ENCODE measurements around the gene CRBN.

The CRBN gene

DNA sequence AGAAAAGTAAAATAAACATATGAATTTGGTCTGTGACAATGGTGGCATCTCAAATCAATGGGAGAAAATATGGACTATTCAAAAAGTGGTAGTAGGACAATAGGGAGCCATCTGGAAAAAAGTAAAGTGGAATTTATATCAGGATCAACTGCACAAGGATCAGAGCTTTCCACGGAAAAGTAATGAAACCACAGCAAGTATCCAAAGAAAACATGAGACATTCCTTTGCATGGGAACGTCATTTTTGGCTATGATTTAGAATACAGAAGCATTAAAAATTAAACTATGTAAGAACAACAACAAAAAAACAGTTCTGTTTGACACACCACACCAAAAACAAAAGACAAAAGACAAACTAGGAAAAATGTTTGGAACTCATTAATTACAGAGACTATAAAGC lies 18.7 kb downstream of the CRBN start:
- H3K23ac ChIP-seq (ENCODE audit: low read length): no peak overlapping the region
- no peak overlapping the region for H3K4ac ChIP-seq (ENCODE audit: low read depth, low read length)
- H3K18ac ChIP-seq (ENCODE audit: low read length): no peak overlapping the region
- no peak overlapping the region for H2BK5ac ChIP-seq (ENCODE audit: low read depth, low read length, poor library complexity)
- WGBS (ENCODE audit: extremely low coverage, insufficient coverage, insufficient read length): no CpG with 5 or more reads among the region's 2 CpGs
- H3K4me3 ChIP-seq (ENCODE audit: low read depth, low read length): no peak overlapping the region
- DNase-seq: no peak
- H3K27ac ChIP-seq (ENCODE audit: low read depth, low read length): no peak overlapping the region
- no peak overlapping the region for H2AFZ ChIP-seq (ENCODE audit: insufficient read depth, low read length, poor library complexity)
- H2BK12ac ChIP-seq (ENCODE audit: low read length): no peak overlapping the region
- peaks cover 6 to 10% of the 10 kb centered on the region in 2 experiments for H3K36me3 ChIP-seq (ENCODE audit: control insufficient read depth in 1 of 2, insufficient read depth in 2 of 2, low read length in 2 of 2)
- H3K27me3 ChIP-seq (ENCODE audit: insufficient read depth, low read length): no peaks in the 10 kb centered on the region
- no peaks in the 10 kb centered on the region for H3K4me1 ChIP-seq (ENCODE audit: control insufficient read depth in 1 of 2, insufficient read depth in 2 of 2, low read length in 2 of 2)
- no peak overlapping the region for H4K91ac ChIP-seq (ENCODE audit: low read depth, low read length)
- H3K9me3 ChIP-seq (ENCODE audit: insufficient read depth, low read depth, low read length): peaks cover 1% of the 10 kb centered on the region
- no peaks in the 10 kb centered on the region for H3K79me1 ChIP-seq (ENCODE audit: low read length)
- no peak overlapping the region for H2AK5ac ChIP-seq (ENCODE audit: low read length)
- H3K14ac ChIP-seq (ENCODE audit: low read length): no peak overlapping the region
- no peak overlapping the region for H3K4me2 ChIP-seq (ENCODE audit: low read length)
- no peak overlapping the region for H3K9ac ChIP-seq (ENCODE audit: low read length)
- H2BK120ac ChIP-seq (ENCODE audit: insufficient read depth, low read length, poor library complexity): no peak overlapping the region
- no peak overlapping the region for H4K12ac ChIP-seq (ENCODE audit: low read depth, low read length)
- no peaks in the 10 kb centered on the region for H3K79me2 ChIP-seq (ENCODE audit: control insufficient read depth, insufficient read depth, low read length, poor library complexity)
- H4K8ac ChIP-seq (ENCODE audit: low read depth, low read length): no peak overlapping the region

DNA sequence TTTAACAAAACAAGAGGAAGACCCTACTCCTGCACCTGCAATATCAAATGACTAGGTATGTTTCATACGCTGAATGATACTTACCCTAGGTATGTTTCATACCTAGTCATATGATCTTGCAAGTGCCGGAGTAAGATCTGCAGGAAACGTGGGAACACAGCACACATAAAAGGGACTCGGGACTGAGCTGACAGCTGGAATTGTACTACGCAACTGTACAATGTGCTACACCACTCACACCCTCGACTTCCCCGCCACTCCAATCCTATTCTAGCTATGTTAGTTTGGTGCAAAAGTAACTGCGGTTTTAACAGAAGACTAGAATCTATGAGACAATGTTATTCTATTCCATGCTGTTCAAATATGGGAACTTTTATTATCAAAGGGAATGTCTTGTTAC lies 22.0 kb downstream of the CRBN start:
- no peak overlapping the region for H3K23ac ChIP-seq (ENCODE audit: low read length)
- no CpG with 5 or more reads among the region's 8 CpGs for WGBS (ENCODE audit: extremely low coverage, insufficient coverage, insufficient read length)
- H2BK12ac ChIP-seq (ENCODE audit: low read length): no peak overlapping the region
- H4K8ac ChIP-seq (ENCODE audit: low read depth, low read length): no peak overlapping the region
- H2BK5ac ChIP-seq (ENCODE audit: low read depth, low read length, poor library complexity): no peak overlapping the region
- H2BK120ac ChIP-seq (ENCODE audit: insufficient read depth, low read length, poor library complexity): no peak overlapping the region
- no peak overlapping the region for H3K18ac ChIP-seq (ENCODE audit: low read length)
- no peak overlapping the region for H2AK5ac ChIP-seq (ENCODE audit: low read length)
- no peak overlapping the region for H3K4ac ChIP-seq (ENCODE audit: low read depth, low read length)
- H3K4me1 ChIP-seq (ENCODE audit: control insufficient read depth in 1 of 2, insufficient read depth in 2 of 2, low read length in 2 of 2): no peaks in the 10 kb centered on the region
- no peak overlapping the region for H3K4me3 ChIP-seq (ENCODE audit: low read depth, low read length)
- H3K14ac ChIP-seq (ENCODE audit: low read length): no peak overlapping the region
- H3K79me1 ChIP-seq (ENCODE audit: low read length): no peaks in the 10 kb centered on the region
- no peaks in the 10 kb centered on the region for H3K79me2 ChIP-seq (ENCODE audit: control insufficient read depth, insufficient read depth, low read length, poor library complexity)
- H3K27me3 ChIP-seq (ENCODE audit: insufficient read depth, low read length): no peaks in the 10 kb centered on the region
- no peak overlapping the region for H4K12ac ChIP-seq (ENCODE audit: low read depth, low read length)
- H3K9me3 ChIP-seq (ENCODE audit: insufficient read depth, low read depth, low read length): peaks cover 1% of the 10 kb centered on the region
- H3K4me2 ChIP-seq (ENCODE audit: low read length): no peak overlapping the region
- H3K36me3 ChIP-seq (ENCODE audit: control insufficient read depth in 1 of 2, insufficient read depth in 2 of 2, low read length in 2 of 2): peaks cover 9 to 12% of the 10 kb centered on the region in 2 experiments
- H2AFZ ChIP-seq (ENCODE audit: insufficient read depth, low read length, poor library complexity): no peak overlapping the region
- no peak for DNase-seq
- H3K27ac ChIP-seq (ENCODE audit: low read depth, low read length): no peak overlapping the region
- H3K9ac ChIP-seq (ENCODE audit: low read length): no peak overlapping the region
- H4K91ac ChIP-seq (ENCODE audit: low read depth, low read length): no peak overlapping the region

DNA sequence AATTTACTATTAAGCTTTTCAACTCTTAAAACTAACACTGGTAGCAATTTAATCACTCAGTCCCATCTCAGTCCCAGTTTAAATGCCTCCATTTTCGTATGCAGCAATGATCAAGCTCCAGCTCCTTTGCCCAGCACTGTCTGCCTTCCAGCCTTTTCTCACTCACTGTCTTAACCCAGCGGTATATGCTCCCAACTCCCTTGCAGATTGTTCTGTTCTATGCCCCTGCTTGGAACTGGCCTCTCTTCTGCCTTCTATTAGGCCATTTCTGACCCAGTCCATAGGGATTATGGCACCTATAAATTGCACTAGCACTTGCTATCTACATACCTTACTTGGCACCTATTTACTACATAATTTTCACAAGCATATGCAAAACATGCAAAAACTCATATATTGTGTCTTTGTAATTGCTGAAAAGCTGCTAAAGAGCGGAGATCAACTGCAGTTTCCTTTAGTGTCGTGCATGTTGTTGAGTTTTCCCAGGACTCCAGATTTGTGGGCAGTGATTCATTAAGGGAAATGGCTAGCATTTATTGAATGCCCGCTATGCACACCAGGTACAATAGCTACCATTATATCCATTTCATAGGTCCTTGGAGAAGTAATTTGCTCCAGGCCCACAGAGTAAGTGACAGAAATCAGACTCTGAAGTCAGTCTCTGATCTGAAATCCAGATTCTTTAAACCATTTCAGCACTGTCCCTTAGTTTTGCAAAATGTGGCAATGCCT lies 24.4 kb downstream of the CRBN start:
- no peak overlapping the region for H2BK120ac ChIP-seq (ENCODE audit: insufficient read depth, low read length, poor library complexity)
- H3K36me3 ChIP-seq (ENCODE audit: control insufficient read depth in 1 of 2, insufficient read depth in 2 of 2, low read length in 2 of 2): peaks cover 12 to 16% of the 10 kb centered on the region in 2 experiments
- no peaks in the 10 kb centered on the region for H3K27me3 ChIP-seq (ENCODE audit: insufficient read depth, low read length)
- H3K23ac ChIP-seq (ENCODE audit: low read length): no peak overlapping the region
- no peak overlapping the region for H4K91ac ChIP-seq (ENCODE audit: low read depth, low read length)
- DNase-seq: peak; percentile 40 to 65
- H2BK5ac ChIP-seq (ENCODE audit: low read depth, low read length, poor library complexity): no peak overlapping the region
- H2AK5ac ChIP-seq (ENCODE audit: low read length): no peak overlapping the region
- no peaks in the 10 kb centered on the region for H3K79me2 ChIP-seq (ENCODE audit: control insufficient read depth, insufficient read depth, low read length, poor library complexity)
- no peak overlapping the region for H3K27ac ChIP-seq (ENCODE audit: low read depth, low read length)
- H3K79me1 ChIP-seq (ENCODE audit: low read length): no peaks in the 10 kb centered on the region
- no peak overlapping the region for H3K9ac ChIP-seq (ENCODE audit: low read length)
- H2AFZ ChIP-seq (ENCODE audit: insufficient read depth, low read length, poor library complexity): no peak overlapping the region
- H3K9me3 ChIP-seq (ENCODE audit: insufficient read depth, low read depth, low read length): peaks cover 1% of the 10 kb centered on the region
- no peak overlapping the region for H3K4me3 ChIP-seq (ENCODE audit: low read depth, low read length)
- H4K12ac ChIP-seq (ENCODE audit: low read depth, low read length): no peak overlapping the region
- no peaks in the 10 kb centered on the region for H3K4me1 ChIP-seq (ENCODE audit: control insufficient read depth in 1 of 2, insufficient read depth in 2 of 2, low read length in 2 of 2)
- no peak overlapping the region for H3K18ac ChIP-seq (ENCODE audit: low read length)
- no peak overlapping the region for H2BK12ac ChIP-seq (ENCODE audit: low read length)
- H3K14ac ChIP-seq (ENCODE audit: low read length): no peak overlapping the region
- H3K4ac ChIP-seq (ENCODE audit: low read depth, low read length): no peak overlapping the region
- WGBS (ENCODE audit: extremely low coverage, insufficient coverage, insufficient read length): no CpG with 5 or more reads among the region's 5 CpGs
- no peak overlapping the region for H4K8ac ChIP-seq (ENCODE audit: low read depth, low read length)
- H3K4me2 ChIP-seq (ENCODE audit: low read length): no peak overlapping the region

DNA sequence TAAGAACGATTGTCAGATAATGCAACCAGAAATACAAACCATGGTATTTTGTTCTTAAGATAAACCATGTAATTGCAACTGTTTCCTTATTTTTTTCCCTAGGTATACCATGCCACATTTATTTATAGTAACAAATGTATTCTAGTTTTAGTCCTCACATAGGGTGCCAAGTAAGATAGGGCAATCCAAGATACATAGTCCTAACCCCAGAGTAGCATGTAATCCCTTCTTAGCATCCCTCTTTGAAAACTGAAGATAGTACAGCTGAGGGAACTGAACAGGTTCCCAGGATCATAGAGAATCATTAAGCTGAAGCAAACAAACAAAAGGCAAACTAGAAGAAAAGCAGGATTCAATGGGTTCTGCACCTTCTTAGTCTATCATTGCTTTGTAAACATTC lies 28.0 kb downstream of the CRBN start:
- Histone ChIP-seq H3K79me2 (ENCODE audit: control insufficient read depth, insufficient read depth, low read length, poor library complexity) (no peaks in the 10 kb centered on the region), H3K9me3 (ENCODE audit: insufficient read depth, low read depth, low read length) (no peaks in the 10 kb centered on the region), H2BK12ac (ENCODE audit: low read length) (no peak overlapping the region), H2BK5ac (ENCODE audit: low read depth, low read length, poor library complexity) (no peak overlapping the region), H4K8ac (ENCODE audit: low read depth, low read length) (no peak overlapping the region), H3K9ac (ENCODE audit: low read length) (no peak overlapping the region), H2AFZ (ENCODE audit: insufficient read depth, low read length, poor library complexity) (no peak overlapping the region), H3K23ac (ENCODE audit: low read length) (no peak overlapping the region), H3K36me3 (ENCODE audit: control insufficient read depth in 1 of 2, insufficient read depth in 2 of 2, low read length in 2 of 2) (peaks cover 8 to 15% of the 10 kb centered on the region in 2 experiments), H3K4ac (ENCODE audit: low read depth, low read length) (no peak overlapping the region), H3K79me1 (ENCODE audit: low read length) (no peaks in the 10 kb centered on the region), H2BK120ac (ENCODE audit: insufficient read depth, low read length, poor library complexity) (no peak overlapping the region), H4K91ac (ENCODE audit: low read depth, low read length) (no peak overlapping the region), H3K27ac (ENCODE audit: low read depth, low read length) (no peak overlapping the region), H3K4me2 (ENCODE audit: low read length) (no peak overlapping the region), H3K18ac (ENCODE audit: low read length) (no peak overlapping the region), H4K12ac (ENCODE audit: low read depth, low read length) (no peak overlapping the region), H3K27me3 (ENCODE audit: insufficient read depth, low read length) (no peaks in the 10 kb centered on the region), H3K4me3 (ENCODE audit: low read depth, low read length) (no peak overlapping the region), H2AK5ac (ENCODE audit: low read length) (no peak overlapping the region), H3K14ac (ENCODE audit: low read length) (no peak overlapping the region), H3K4me1 (ENCODE audit: control insufficient read depth in 1 of 2, insufficient read depth in 2 of 2, low read length in 2 of 2) (no peaks in the 10 kb centered on the region)
- DNase-seq: no peak
- WGBS (ENCODE audit: extremely low coverage, insufficient coverage, insufficient read length): no CpG with 5 or more reads among the region's 1 CpG
